ENCODE data around the gene RHOC.
A peak's percentile ranks its signal among the peaks of the same experiment; 100 is the strongest.

The RHOC gene

DNA sequence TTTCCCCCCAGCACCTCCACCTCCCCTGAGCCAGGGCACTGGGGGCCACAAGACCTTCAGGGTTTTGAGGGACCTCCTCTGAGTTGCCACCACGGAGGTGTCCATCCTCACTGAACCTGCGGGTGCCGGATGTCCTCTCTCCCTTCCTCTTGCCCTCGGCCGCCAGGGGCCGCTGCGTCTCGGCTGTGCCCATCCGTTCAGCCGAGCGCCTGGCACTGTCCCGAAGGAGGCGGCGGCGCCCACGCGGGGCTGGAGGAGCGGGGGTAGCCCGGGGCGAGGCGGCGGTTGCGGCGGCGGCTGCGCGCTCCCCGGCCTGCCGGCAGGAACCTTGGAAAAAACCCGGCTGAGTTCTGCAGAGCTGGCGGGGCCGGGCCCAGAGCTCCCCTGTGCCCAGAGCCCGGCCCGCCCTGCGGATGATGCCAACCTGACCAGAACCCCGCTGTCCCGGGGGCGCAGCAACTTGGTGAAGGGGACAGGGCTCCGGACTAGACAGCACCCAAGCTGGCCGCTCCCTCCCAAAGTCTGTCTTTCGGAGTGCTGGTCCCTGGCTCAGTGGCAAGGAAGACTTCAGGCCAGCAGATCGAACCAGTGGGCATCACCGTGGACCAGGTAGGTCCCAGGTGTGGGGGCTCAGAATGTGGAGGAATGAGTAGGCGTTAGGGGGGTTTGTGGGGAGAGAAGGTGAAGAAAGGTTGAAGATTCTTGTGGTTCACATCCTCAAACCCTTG, 11.9 kb upstream of the RHOC start (continued):
- TF ChIP-seq ZNF404 (tag by site-specific recombination; IDR thresholded peaks at IDR 0.05) (no peak), ZNF596 (tag by site-specific recombination; IDR thresholded peaks at IDR 0.05) (no peak), ZNF48 (tag by site-specific recombination; IDR thresholded peaks at IDR 0.05) (no peak), ZNF776 (tag by site-specific recombination; IDR thresholded peaks at IDR 0.05; ENCODE audit: borderline replicate concordance) (no peak), ZBTB26 (tag by site-specific recombination; optimal IDR thresholded peaks at IDR 0.05) (peak; percentile 35), ZNF629 (tag by site-specific recombination; IDR thresholded peaks at IDR 0.05) (no peak), ZNF416 (tag by site-specific recombination; IDR thresholded peaks at IDR 0.05) (no peak), ZNF112 (tag by site-specific recombination; IDR thresholded peaks at IDR 0.05) (no peak), ZNF398 (tag by site-specific recombination; IDR thresholded peaks at IDR 0.05) (no peak), GLI4 (tag by site-specific recombination; IDR thresholded peaks at IDR 0.05) (no peak), ZNF514 (tag by site-specific recombination; IDR thresholded peaks at IDR 0.05) (no peak), ZNF548 (tag by site-specific recombination; IDR thresholded peaks at IDR 0.05) (no peak), CTCF (tag by site-specific recombination; IDR thresholded peaks at IDR 0.05) (peak; percentile 85), ZBTB21 (tag by site-specific recombination; IDR thresholded peaks at IDR 0.05) (no peak), ZBTB1 (tag by site-specific recombination; IDR thresholded peaks at IDR 0.05) (no peak), ZNF473 (tag by site-specific recombination; IDR thresholded peaks at IDR 0.05) (no peak), ZNF561 (tag by site-specific recombination; IDR thresholded peaks at IDR 0.05; ENCODE audit: borderline replicate concordance) (peak; percentile 43; the same call in 1 of the 2 replicates), ZNF24 (tag by site-specific recombination; IDR thresholded peaks at IDR 0.05) (no peak), ZBTB6 (tag by site-specific recombination; IDR thresholded peaks at IDR 0.05) (no peak), ZNF423 (tag by site-specific recombination; IDR thresholded peaks at IDR 0.05) (no peak), ZNF223 (tag by site-specific recombination; IDR thresholded peaks at IDR 0.05) (no peak), ZNF366 (tag by site-specific recombination; conservative IDR thresholded peaks at IDR 0.05) (no peak)
- TF ChIP-seq, protein P1, sequence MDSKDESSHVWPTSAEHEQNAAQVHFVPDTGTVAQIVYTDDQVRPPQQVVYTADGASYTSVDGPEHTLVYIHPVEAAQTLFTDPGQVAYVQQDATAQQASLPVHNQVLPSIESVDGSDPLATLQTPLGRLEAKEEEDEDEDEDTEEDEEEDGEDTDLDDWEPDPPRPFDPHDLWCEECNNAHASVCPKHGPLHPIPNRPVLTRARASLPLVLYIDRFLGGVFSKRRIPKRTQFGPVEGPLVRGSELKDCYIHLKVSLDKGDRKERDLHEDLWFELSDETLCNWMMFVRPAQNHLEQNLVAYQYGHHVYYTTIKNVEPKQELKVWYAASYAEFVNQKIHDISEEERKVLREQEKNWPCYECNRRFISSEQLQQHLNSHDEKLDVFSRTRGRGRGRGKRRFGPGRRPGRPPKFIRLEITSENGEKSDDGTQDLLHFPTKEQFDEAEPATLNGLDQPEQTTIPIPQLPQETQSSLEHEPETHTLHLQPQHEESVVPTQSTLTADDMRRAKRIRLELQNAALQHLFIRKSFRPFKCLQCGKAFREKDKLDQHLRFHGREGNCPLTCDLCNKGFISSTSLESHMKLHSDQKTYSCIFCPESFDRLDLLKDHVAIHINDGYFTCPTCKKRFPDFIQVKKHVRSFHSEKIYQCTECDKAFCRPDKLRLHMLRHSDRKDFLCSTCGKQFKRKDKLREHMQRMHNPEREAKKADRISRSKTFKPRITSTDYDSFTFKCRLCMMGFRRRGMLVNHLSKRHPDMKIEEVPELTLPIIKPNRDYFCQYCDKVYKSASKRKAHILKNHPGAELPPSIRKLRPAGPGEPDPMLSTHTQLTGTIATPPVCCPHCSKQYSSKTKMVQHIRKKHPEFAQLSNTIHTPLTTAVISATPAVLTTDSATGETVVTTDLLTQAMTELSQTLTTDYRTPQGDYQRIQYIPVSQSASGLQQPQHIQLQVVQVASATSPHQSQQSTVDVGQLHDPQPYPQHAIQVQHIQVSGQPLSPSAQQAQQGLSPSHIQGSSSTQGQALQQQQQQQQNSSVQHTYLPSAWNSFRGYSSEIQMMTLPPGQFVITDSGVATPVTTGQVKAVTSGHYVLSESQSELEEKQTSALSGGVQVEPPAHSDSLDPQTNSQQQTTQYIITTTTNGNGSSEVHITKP (tag by site-specific recombination; IDR thresholded peaks at IDR 0.05) = peak; percentile 66

Measured in HEK293 (cell line).